ENCODE data around the gene RNF222.

The RNF222 gene, protein sequence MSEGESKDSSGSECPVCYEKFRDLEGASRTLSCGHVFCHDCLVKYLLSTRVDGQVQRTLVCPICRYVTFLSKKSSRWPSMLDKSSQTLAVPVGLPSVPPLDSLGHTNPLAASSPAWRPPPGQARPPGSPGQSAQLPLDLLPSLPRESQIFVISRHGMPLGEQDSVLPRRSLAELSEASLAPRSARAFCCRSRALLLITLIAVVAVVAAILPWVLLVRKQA

DNA sequence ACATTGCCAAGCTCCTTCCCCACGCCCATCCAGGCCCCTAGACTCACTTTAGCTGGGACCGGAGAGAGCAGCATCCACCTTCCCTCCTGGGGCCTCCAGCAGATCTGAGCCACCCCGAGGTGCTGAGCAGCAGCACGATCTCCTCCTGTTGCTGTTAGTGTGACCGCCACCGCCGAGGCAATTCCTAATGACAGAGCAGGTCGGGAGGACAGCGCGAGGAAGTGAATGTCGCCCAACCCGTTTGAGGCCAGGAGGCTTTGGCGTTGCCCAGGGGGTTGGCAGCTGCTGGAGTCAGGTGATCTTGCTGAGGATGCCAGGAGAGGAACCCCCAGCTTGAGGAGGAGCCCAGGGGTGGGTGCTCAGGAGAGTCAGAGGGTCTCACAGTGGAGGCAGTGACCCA, at the start of gene RNF222:
RNF222 (minus strand) TSS at position 192 of the 400 bp plus-strand sequence. CDS start 4,366 bp downstream, outside the sequence.
- H3K27ac ChIP-seq = no peak within 1 kb of the TSS
- no peak for TF ChIP-seq ZFX (IDR thresholded peaks at IDR 0.05; ENCODE audit: borderline replicate concordance)
- TF ChIP-seq, protein P1, sequence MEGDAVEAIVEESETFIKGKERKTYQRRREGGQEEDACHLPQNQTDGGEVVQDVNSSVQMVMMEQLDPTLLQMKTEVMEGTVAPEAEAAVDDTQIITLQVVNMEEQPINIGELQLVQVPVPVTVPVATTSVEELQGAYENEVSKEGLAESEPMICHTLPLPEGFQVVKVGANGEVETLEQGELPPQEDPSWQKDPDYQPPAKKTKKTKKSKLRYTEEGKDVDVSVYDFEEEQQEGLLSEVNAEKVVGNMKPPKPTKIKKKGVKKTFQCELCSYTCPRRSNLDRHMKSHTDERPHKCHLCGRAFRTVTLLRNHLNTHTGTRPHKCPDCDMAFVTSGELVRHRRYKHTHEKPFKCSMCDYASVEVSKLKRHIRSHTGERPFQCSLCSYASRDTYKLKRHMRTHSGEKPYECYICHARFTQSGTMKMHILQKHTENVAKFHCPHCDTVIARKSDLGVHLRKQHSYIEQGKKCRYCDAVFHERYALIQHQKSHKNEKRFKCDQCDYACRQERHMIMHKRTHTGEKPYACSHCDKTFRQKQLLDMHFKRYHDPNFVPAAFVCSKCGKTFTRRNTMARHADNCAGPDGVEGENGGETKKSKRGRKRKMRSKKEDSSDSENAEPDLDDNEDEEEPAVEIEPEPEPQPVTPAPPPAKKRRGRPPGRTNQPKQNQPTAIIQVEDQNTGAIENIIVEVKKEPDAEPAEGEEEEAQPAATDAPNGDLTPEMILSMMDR (IDR thresholded peaks at IDR 0.05) = no peak

DNA sequence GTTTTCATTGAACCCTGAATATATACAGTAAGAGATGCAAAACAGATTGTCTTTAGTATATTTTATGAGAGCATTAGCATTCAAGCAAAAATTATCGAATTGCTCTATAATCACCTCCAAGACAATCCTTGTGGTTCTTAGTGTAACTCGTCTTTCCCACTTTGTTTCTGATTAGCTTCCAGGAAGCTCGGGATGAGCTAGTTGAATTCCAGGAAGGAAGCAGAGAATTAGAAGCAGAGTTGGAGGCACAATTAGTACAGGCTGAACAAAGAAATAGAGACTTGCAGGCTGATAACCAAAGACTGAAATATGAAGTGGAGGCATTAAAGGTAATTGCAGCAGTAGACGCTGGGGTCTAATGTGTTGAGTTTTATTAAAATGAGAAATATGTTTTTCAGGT, 47.9 kb upstream of the RNF222 start:
- no peak overlapping the region for H3K27ac ChIP-seq
- TF ChIP-seq, protein P1 (IDR thresholded peaks at IDR 0.05) = no peak
- TF ChIP-seq ZFX (IDR thresholded peaks at IDR 0.05; ENCODE audit: borderline replicate concordance) = no peak

DNA sequence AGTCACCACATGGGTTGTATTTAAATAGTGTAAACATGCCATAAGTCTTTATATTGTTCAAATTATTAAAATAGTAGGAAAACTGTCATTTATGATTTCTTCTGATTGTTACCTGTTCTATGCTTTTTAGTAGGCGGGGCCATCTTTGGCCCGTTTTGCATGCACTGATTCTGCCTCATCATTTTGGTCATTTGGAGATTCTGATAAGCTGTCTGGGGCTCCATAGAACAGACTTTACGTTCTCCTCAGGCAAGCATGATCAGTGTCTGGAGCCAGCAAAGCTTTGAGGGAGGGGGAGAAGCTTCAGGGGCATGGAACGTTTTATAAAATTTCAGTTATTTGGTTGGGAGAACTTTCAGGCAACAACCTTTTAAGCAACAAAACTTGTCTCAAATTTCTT, 46.9 kb upstream of the RNF222 start:
- TF ChIP-seq, protein P1 (IDR thresholded peaks at IDR 0.05) = no peak
- no peak for TF ChIP-seq ZFX (IDR thresholded peaks at IDR 0.05; ENCODE audit: borderline replicate concordance)
- H3K27ac ChIP-seq = no peak overlapping the region

DNA sequence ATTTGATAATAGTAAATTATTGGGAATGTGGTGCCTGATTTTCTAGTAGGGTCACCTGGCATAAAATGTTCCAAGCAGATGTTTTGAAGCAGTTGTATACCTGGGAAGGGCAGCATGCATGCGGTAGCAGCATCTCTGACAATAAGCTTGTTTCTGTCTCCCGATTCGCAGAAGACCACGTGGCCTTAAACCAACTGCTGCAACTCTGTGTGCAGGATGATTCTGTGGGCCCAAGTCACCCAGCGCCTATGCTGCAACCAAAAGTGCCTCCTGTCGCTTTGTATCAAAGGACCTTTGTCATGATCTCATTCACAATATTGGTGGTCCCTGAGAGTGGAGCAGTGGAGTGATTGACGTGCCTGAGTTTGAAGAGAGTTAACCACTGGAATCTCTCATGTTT, 46.1 kb upstream of the RNF222 start:
- no peak overlapping the region for H3K27ac ChIP-seq
- TF ChIP-seq, protein P1 (IDR thresholded peaks at IDR 0.05) = no peak
- TF ChIP-seq ZFX (IDR thresholded peaks at IDR 0.05; ENCODE audit: borderline replicate concordance) = no peak

DNA sequence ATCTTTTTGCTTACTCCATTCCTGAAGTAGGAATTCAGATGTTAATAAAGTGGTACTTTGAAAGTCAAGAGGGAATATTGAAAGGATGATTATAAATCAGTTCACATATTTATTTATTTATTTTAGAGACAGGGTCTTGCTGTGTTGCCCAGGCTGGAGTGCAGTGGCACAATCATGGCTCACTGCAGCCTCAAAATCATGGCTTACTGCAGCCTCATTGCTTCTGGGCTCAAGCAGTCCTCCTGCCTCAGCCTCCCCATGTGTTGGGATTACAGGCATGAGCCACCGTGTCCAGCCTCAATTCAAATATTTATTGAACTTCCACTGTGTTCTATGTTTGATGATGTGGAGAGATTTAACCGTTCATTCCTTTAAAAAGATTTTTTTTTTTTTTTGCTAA, 44.7 kb upstream of the RNF222 start:
- H3K27ac ChIP-seq = no peak overlapping the region
- no peak for TF ChIP-seq ZFX (IDR thresholded peaks at IDR 0.05; ENCODE audit: borderline replicate concordance)
- TF ChIP-seq, protein P1 (IDR thresholded peaks at IDR 0.05) = no peak

DNA sequence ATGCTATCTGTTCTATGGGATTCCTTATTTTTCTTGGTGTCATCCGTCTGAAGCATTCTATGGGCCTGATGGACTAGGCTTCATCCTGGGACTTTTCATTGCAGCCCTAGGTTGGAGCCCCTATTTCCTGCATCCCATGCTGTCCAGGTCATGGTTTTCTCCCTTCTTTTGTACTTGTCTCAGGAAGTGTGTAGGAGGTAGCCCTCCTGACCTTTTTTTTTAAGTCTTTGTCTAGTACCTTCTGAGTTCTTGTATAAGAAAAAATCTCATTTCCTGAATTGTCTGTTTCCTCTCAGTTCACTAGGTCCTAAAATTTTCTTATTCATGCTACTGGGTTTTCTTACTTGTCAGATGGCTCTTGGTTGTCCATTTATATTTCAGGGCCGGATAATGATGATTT, 44.1 kb upstream of the RNF222 start:
- TF ChIP-seq, protein P1 (IDR thresholded peaks at IDR 0.05) = no peak
- no peak for TF ChIP-seq ZFX (IDR thresholded peaks at IDR 0.05; ENCODE audit: borderline replicate concordance)

DNA sequence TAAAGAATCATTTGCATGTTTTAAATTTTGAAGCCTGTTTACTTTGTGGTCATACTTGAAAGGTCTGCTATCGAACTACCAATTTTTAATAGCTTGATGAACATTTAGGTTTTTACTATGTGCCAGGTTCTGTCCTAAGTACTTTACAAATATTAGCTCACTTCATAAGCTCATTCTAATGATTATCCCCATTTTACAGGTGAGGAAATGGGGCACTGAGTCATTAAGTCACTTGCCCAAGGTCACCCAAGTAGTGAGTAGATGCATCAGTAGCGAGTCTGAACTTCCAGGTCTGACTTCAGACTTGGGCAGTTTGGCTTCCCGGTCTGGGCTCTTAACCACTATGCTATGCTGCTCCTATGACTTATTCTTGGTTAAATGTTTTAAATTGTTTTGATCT, 42.1 kb upstream of the RNF222 start:
- no peak for TF ChIP-seq ZFX (IDR thresholded peaks at IDR 0.05; ENCODE audit: borderline replicate concordance)
- TF ChIP-seq, protein P1 (IDR thresholded peaks at IDR 0.05) = no peak
- no peak overlapping the region for H3K27ac ChIP-seq

More for the DNA sequence above, 44.1 kb upstream of the RNF222 start:
- H3K27ac ChIP-seq = no peak overlapping the region
